B cell (primary cell): ENCODE results near the gene PTCSC3. TPM values are rescaled to one million over a fixed set of nuclear protein-coding genes. Genes with fewer than 3 reads are reported as not detected.

Experiments used
- ATAC-seq: fragments of 200-7000 bp; cut with Tn5 transposase; one replicate; pipeline ENCODE4 v1.10.0; 2021; ENCODE audit warnings: low read depth, mild to moderate bottlenecking, moderate number of reproducible peaks, moderate library complexity
- CTCF ChIA-PET: fragments of 350-600 bp; sonication (Branson Sonifier 250); formaldehyde crosslinking; loops from one replicate; lab custom pipeline; 2021; ENCODE audit warnings: antibody characterized with exemption, inconsistent platforms; lab: Charles Lee
- POLR2A ChIA-PET: fragments of 350-600 bp; sonication (Branson Sonifier 250); formaldehyde crosslinking; loops from one replicate; lab custom pipeline; 2021; ENCODE audit warnings: antibody characterized with exemption; lab: Charles Lee
- DNase-seq: peaks from one replicate; pipeline ENCODE4 v3.0.0; 2013
- H2AFZ ChIP-seq: 2 replicates; pipeline ENCODE4 v1.6.1; 2012; ENCODE audit warnings: mild to moderate bottlenecking, low read depth, low read length; ENCODE audit not compliant: insufficient read depth, poor library complexity, severe bottlenecking
- H3K27ac ChIP-seq, 2 donors: 1 replicate in 1 of 2; 2 replicates in 1 of 2; pipeline ENCODE4 v1.5.1; 2012 to 2013; ENCODE audit warnings: low read length in 2 of 2, mild to moderate bottlenecking in 2 of 2, moderate library complexity in 1 of 2
- H3K27me3 ChIP-seq, 4 experiments: fragments of 200-600 bp in 1 of 4; sonication (generic) in 1 of 4; replicated peaks in 1 of 4; 1 replicate in 2 of 4; 2 replicates in 2 of 4; pipeline versions ENCODE4 v1.6.1 to v1.7.0; 2013 to 2016; ENCODE audit warnings: low read length in 3 of 4, mild to moderate bottlenecking in 2 of 4, mixed read lengths in 1 of 4, moderate library complexity in 1 of 4; ENCODE audit not compliant: insufficient read depth in 4 of 4, control insufficient read depth in 3 of 4; ENCODE audit errors: control extremely low read depth in 1 of 4
- H3K36me3 ChIP-seq, 2 experiments: replicated peaks in 1 of 2; 1 replicate in 1 of 2; 2 replicates in 1 of 2; pipeline versions ENCODE4 v1.6.1 to v1.7.1; 2013; ENCODE audit warnings: low read length in 1 of 2; ENCODE audit not compliant: insufficient read depth in 2 of 2, control insufficient read depth in 1 of 2; ENCODE audit errors: control extremely low read depth in 1 of 2, extremely low read depth in 1 of 2
- H3K4me1 ChIP-seq, 2 donors: fragments of 200-600 bp in 1 of 2; sonication (generic) in 1 of 2; 1 replicate in 1 of 2; 2 replicates in 1 of 2; pipeline versions ENCODE4 v1.5.1 to v1.6.1; 2013 to 2017; ENCODE audit warnings: low read length in 2 of 2; ENCODE audit not compliant: control insufficient read depth in 2 of 2, insufficient read depth in 2 of 2
- H3K4me2 ChIP-seq: replicated peaks from 2 replicates; pipeline ENCODE3; 2012; ENCODE audit warnings: mild to moderate bottlenecking, low read depth, low read length; ENCODE audit not compliant: poor library complexity, severe bottlenecking
- H3K4me3 ChIP-seq, 5 experiments: fragments of 200-600 bp in 1 of 5; sonication (generic) in 1 of 5; 1 replicate in 3 of 5; 2 replicates in 2 of 5; pipeline versions ENCODE4 v1.5.1 to v1.7.0; 2011 to 2016; ENCODE audit warnings: low read length in 4 of 5, mild to moderate bottlenecking in 4 of 5, low read depth in 2 of 5, control low read depth in 1 of 5, moderate library complexity in 1 of 5; ENCODE audit not compliant: insufficient read depth in 1 of 5; ENCODE audit errors: control extremely low read depth in 1 of 5, extremely low read depth in 1 of 5
- H3K79me2 ChIP-seq: fragments of 200-600 bp; sonication (generic); one replicate; pipeline ENCODE4 v1.6.0; 2016; ENCODE audit warnings: low read length; ENCODE audit not compliant: control insufficient read depth, insufficient read depth
- H3K9ac ChIP-seq: fragments of 200-600 bp; sonication (generic); 2 replicates; pipeline ENCODE4 v1.6.1; 2017; ENCODE audit warnings: mild to moderate bottlenecking, low read length, moderate library complexity
- H3K9me3 ChIP-seq, 3 donors: one replicate each; pipeline versions ENCODE4 v1.6.1 to v1.7.1; 2013; ENCODE audit warnings: low read length in 2 of 3; ENCODE audit not compliant: control insufficient read depth in 2 of 3, insufficient read depth in 1 of 3; ENCODE audit errors: control extremely low read depth in 1 of 3
- H4K20me1 ChIP-seq: 2 replicates; pipeline ENCODE4 v1.6.0; 2012; ENCODE audit warnings: mild to moderate bottlenecking, low read length; ENCODE audit not compliant: insufficient read depth, control insufficient read depth, poor library complexity, severe bottlenecking
- H3K27ac Mint-ChIP-seq: one replicate; pipeline ENCODE4 v1.8.0; 2021; ENCODE audit warnings: mixed read lengths
- H3K27me3 Mint-ChIP-seq: one replicate; pipeline ENCODE4 v1.8.0; 2021; ENCODE audit warnings: mixed read lengths
- H3K4me1 Mint-ChIP-seq: one replicate; pipeline ENCODE4 v1.8.0; 2021; ENCODE audit warnings: mixed read lengths
- H3K4me3 Mint-ChIP-seq: one replicate; pipeline ENCODE4 v1.8.0; 2021; ENCODE audit warnings: mixed read lengths
- H3K9me3 Mint-ChIP-seq: one replicate; pipeline ENCODE4 v1.8.0; 2022; ENCODE audit warnings: mixed read lengths; ENCODE audit not compliant: insufficient read depth
- EZH2 ChIP-seq: IDR thresholded peaks from 2 replicates; pipeline ENCODE4 v1.6.1; 2012; ENCODE audit warnings: borderline replicate concordance, low read depth, mild to moderate bottlenecking, moderate library complexity, low read length; ENCODE audit not compliant: insufficient read depth, poor library complexity, severe bottlenecking
- WGBS: methylation state at CpG from one replicate; pipeline ENCODE4 v1.1.5; 2013; ENCODE audit warnings: missing lambda C conversion rate; ENCODE audit not compliant: insufficient coverage; 5-methylcytosine and 5-hydroxymethylcytosine counted together
- intact Hi-C: fragments of 100-400 bp; cut with micrococcal nuclease; formaldehyde crosslinking; loops from one replicate; pipeline ENCODE4 v1.10.0; 2022
- polyA plus RNA-seq: library from polyadenylated mRNA; depleted of rRNA; stranded (reverse); fragments of >200 nt; gene quantifications from 2 replicates; pipeline ENCODE4 v1.2.3, GENCODE V29; 2012
- total RNA-seq, 2 donors: library from RNA; stranded (reverse); fragments of 120-200 nt in 1 of 2; gene quantifications; 1 replicate in 1 of 2; 2 replicates in 1 of 2; pipeline versions ENCODE4 v1.2.3 to v1.2.4, GENCODE V29; 2013 to 2022
- TF ChIP-seq, protein P1 (sequence below): fragments of 200-600 bp; IDR thresholded peaks from one replicate; pipeline ENCODE4 v1.8.0; 2022; ENCODE audit warnings: antibody characterized with exemption, mild to moderate bottlenecking

PTCSC3 gene
- total and polyA plus RNA-seq, 2 donors (not counting 1 experiment from before 2014, with no cell fraction given): not detected

DNA sequence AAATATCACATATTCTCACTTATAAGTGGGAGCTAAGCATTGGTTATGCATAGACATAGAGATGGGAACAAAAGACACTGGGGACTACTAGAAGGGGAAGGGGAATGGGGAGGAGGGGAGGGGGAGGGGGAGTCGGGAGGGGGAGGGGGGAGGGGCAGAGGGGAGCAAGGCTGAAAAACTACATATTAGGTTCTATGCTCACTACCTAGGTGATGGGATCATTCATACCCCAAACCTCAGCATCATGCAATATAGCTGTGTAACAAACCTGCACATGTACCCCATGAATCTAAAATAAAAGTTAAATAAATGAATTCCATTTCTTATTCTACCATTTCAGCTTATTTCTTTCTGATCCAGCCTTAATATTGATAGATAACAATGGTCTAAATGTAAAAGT, 21.9 kb upstream of the PTCSC3 start:
- no peak overlapping the region for H3K27ac ChIP-seq
- POLR2A ChIA-PET: no interaction called here
- H3K27me3 Mint-ChIP-seq: peaks cover 8% of the 10 kb centered on the region
- no CpG with 5 or more reads among the region's 1 CpG for WGBS
- H3K4me2 ChIP-seq: no peak overlapping the region
- H3K27ac Mint-ChIP-seq: no peak overlapping the region
- H3K4me1 Mint-ChIP-seq: no peaks in the 10 kb centered on the region
- H4K20me1 ChIP-seq: no peaks in the 10 kb centered on the region
- ATAC-seq (no peak), DNase-seq (no peak)
- H3K4me1 ChIP-seq: no peaks in the 10 kb centered on the region
- no peak overlapping the region for H3K4me3 Mint-ChIP-seq
- H2AFZ ChIP-seq: no peak overlapping the region
- H3K36me3 ChIP-seq: no peaks in the 10 kb centered on the region
- H3K9ac ChIP-seq: no peak overlapping the region
- peaks cover 0 to 3% (median 0%) of the 10 kb centered on the region in 3 donors for H3K9me3 ChIP-seq
- H3K9me3 Mint-ChIP-seq: no peaks in the 10 kb centered on the region
- CTCF ChIA-PET: no interaction called here
- intact Hi-C loops: no loop called here
- no peaks in the 10 kb centered on the region for H3K79me2 ChIP-seq
- TF ChIP-seq, protein P1, sequence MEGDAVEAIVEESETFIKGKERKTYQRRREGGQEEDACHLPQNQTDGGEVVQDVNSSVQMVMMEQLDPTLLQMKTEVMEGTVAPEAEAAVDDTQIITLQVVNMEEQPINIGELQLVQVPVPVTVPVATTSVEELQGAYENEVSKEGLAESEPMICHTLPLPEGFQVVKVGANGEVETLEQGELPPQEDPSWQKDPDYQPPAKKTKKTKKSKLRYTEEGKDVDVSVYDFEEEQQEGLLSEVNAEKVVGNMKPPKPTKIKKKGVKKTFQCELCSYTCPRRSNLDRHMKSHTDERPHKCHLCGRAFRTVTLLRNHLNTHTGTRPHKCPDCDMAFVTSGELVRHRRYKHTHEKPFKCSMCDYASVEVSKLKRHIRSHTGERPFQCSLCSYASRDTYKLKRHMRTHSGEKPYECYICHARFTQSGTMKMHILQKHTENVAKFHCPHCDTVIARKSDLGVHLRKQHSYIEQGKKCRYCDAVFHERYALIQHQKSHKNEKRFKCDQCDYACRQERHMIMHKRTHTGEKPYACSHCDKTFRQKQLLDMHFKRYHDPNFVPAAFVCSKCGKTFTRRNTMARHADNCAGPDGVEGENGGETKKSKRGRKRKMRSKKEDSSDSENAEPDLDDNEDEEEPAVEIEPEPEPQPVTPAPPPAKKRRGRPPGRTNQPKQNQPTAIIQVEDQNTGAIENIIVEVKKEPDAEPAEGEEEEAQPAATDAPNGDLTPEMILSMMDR: no peak
- no peak for TF ChIP-seq EZH2
- no peaks in the 10 kb centered on the region for H3K27me3 ChIP-seq
- H3K4me3 ChIP-seq: no peak overlapping the region

DNA sequence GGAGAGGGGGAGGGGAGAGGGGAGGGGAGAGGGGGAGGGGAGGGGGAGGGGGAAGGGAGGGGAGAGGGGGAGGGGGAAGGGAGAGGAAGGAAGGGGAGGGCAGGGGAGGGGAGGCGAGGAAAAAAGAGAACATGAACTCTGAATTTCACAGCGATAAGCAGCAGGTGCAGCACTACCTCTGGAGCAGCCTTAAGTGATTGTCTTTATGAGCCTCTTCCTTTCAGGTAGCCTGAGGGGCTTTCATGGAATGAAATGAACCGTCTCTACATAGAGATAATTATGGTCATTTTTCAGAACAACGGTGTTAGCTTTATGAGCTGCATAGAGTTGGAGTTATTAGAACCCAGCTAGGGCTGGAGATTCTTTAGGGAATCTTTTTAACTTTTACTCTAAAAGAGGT, 18.1 kb upstream of the PTCSC3 start:
- TF ChIP-seq EZH2: no peak
- TF ChIP-seq, protein P1: no peak
- Mint-ChIP-seq H3K4me3 (no peak overlapping the region), H3K9me3 (no peaks in the 10 kb centered on the region), H3K4me1 (no peaks in the 10 kb centered on the region), H3K27ac (no peak overlapping the region), H3K27me3 (peaks cover 5% of the 10 kb centered on the region)
- ChIA-PET CTCF (no interaction called here), POLR2A (no interaction called here)
- intact Hi-C loops: no loop called here
- Histone ChIP-seq H3K36me3 (no peaks in the 10 kb centered on the region), H3K79me2 (no peaks in the 10 kb centered on the region), H3K4me3 (no peak overlapping the region), H4K20me1 (no peaks in the 10 kb centered on the region), H3K4me2 (no peak overlapping the region), H3K9me3 (no peaks in the 10 kb centered on the region), H3K9ac (no peak overlapping the region), H3K4me1 (no peaks in the 10 kb centered on the region), H3K27ac (no peak overlapping the region), H2AFZ (no peak overlapping the region), H3K27me3 (no peaks in the 10 kb centered on the region)
- DNase-seq (no peak), ATAC-seq (no peak)
- 100% methylated on average over 1 of the region's 4 CpGs for WGBS
